ENCODE data around the gene POU2F1.

DNA sequence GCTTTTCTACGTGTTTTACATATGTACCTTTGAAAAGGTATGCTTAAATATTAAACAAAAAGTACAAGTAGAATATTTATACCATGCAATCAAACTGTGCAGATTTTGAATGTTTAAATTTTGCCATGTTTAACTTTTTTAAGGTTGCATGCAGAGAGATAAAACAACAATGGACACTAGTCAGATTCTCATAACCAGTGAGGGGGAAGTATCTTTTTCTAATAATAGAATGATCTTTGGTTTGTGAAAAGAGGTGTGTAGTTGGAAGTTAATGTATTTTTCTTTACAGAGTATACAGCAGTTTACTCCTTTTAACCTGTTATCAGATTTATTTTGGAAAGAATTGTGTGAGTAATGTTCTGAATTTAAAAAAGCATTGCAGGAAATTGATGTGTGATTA, 27.1 kb downstream of the POU2F1 start:
- TF ChIP-seq MYC (IDR thresholded peaks at IDR 0.05; ENCODE audit: borderline replicate concordance, low read length) (no peak), POLR2A (IDR thresholded peaks at IDR 0.05; ENCODE audit: low read length) (no peak), CHD2 (IDR thresholded peaks at IDR 0.05; ENCODE audit: low read length, partially characterized antibody) (no peak), SMC3 (IDR thresholded peaks at IDR 0.05) (no peak), RAD21 (conservative IDR thresholded peaks at IDR 0.05 in 1 of 2, IDR thresholded peaks at IDR 0.05 in 1 of 2) (no peak)
- TF ChIP-seq, protein P1, sequence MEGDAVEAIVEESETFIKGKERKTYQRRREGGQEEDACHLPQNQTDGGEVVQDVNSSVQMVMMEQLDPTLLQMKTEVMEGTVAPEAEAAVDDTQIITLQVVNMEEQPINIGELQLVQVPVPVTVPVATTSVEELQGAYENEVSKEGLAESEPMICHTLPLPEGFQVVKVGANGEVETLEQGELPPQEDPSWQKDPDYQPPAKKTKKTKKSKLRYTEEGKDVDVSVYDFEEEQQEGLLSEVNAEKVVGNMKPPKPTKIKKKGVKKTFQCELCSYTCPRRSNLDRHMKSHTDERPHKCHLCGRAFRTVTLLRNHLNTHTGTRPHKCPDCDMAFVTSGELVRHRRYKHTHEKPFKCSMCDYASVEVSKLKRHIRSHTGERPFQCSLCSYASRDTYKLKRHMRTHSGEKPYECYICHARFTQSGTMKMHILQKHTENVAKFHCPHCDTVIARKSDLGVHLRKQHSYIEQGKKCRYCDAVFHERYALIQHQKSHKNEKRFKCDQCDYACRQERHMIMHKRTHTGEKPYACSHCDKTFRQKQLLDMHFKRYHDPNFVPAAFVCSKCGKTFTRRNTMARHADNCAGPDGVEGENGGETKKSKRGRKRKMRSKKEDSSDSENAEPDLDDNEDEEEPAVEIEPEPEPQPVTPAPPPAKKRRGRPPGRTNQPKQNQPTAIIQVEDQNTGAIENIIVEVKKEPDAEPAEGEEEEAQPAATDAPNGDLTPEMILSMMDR (IDR thresholded peaks at IDR 0.05) = no peak

Data from A549 (cell line).